IPS-NIHi7 (cell line): ENCODE measurements around the gene DKK2.
"Not testable (repeated sequence)": the region's sequence is repeated elsewhere in the genome, so short reads cannot be mapped to it uniquely, and the experiment has no call there.

ENCODE experiments used
- DNase-seq: peaks from one replicate; pipeline ENCODE4 v3.0.0; 2012; ENCODE audit warnings: mixed read lengths; ENCODE audit errors: extremely low spot score

Gene DKK2

GRCh38 chr4:106914223-106914622, 121.9 kb downstream of the DKK2 start:
- no peak for DNase-seq

DNA sequence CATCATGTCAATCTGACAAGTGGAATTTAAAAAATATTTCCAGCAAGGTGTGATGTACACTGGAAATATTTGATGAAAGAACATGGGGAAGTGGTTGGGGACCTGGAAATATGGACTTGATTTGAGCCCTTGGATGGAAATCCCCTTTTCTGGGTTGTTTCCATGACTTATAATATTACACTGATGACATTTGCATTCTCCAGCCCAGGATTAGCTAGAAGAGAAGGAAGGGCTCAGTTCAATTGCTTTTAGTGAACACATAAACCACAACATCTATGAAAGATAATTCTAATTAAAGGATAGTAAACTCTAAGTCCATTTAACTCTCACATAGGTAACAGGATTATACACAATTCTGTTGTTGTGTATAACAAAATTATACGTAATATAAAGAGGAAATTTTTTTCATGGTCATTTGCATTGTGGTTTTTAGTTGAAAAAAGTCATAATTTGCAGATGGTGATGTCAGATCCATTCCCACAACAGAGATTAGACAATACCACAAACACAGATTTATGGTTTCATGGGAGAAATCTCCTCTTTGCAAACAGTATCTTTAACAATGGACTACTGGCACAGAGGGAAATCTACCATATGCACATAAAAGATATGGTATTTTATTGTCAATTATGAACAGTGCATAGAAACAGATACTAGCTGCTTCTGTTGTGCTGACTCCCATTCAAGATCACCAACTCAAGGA, 126.5 kb downstream of the DKK2 start:
- no peak for DNase-seq

GRCh38 chr4:106908049-106908448, 128.1 kb downstream of the DKK2 start:
- DNase-seq: not testable (repeated sequence)

DNA sequence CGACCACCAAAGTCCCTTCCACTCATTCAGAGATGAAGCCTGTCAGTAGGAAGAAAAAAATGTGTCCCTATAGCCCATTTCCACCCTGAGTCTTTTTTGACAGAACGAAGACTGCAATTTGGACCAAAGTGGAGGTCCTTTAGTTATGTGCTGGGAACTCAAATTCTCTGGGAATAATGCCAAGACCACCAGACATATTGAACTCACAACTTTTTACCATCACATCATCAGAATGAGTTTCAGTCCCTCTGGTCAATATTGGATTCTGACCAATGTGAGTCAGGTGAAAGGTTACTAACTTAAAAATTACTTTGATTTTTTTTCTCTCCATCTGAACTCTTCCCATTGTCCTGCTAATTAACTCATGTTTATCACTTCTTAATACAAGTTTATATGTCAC, 128.9 kb downstream of the DKK2 start:
- DNase-seq: no peak

GRCh38 chr4:106906728-106907127, 129.4 kb downstream of the DKK2 start:
- DNase-seq: no peak

GRCh38 chr4:106898621-106899230, 137.4 kb downstream of the DKK2 start:
- DNase-seq: peak; percentile 50

- DNase-seq: no peak
These were observed 142.2 kb downstream of the DKK2 start for GRCh38 chr4:106893903-106894302.

- DNase-seq: no peak
These were observed 142.7 kb downstream of the DKK2 start for GRCh38 chr4:106893395-106893881.

DNA sequence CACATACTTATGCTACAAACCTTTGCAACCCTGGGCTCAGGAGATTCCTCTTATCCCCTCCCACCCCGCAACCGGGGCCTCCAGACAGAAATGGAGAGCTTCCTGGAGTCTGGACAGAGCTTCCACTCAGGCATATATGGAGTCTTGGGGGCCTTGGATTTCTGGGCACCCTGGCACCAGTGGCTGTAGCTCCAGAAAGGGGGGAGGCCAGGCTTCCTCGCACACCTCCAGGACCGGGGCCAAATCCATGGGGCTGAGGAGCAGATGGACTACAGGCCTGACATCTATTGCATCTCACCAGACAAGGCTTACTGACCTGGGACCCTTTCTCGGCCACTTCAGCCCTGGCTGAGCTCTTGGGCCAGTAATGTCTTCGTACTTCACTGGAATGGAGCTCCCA, 143.3 kb downstream of the DKK2 start:
- no peak for DNase-seq

- DNase-seq: no peak
These were observed 160.8 kb downstream of the DKK2 start for GRCh38 chr4:106875340-106875739.
